Stimulated activated naive B cell treated with anti-CD40 and anti-IgM and Interleukin-4, amounts not matched to agents 10 μg/mL and 1 μg/mL and 100 μg/mL, for 72 hours (primary cell): Measurements from ENCODE around the gene ARHGAP15.
A peak's percentile ranks its signal among the peaks of the same experiment; 100 is the strongest.

Experiments
- ATAC-seq, 2 donors: fragments of 150-1000 bp; cut with Tn5 transposase; replicated peaks; 2 replicates each; pipeline ENCODE4 v1.10.0; 2021; ENCODE audit warnings: moderate library complexity in 1 of 2
- DNase-seq: peaks from one replicate; pipeline ENCODE4 v3.0.0; 2021
- H3K27ac Mint-ChIP-seq: one replicate; pipeline ENCODE4 v1.8.0; 2022; ENCODE audit warnings: mild to moderate bottlenecking, mixed read lengths
- H3K27me3 Mint-ChIP-seq, 2 donors: one replicate each; pipeline ENCODE4 v1.8.0; 2022; ENCODE audit warnings: mixed read lengths in 2 of 2
- H3K36me3 Mint-ChIP-seq, 2 donors: one replicate each; pipeline ENCODE4 v1.8.0; 2022; ENCODE audit warnings: mixed read lengths in 2 of 2, mild to moderate bottlenecking in 1 of 2
- H3K4me1 Mint-ChIP-seq, 2 donors: one replicate each; pipeline ENCODE4 v1.8.0; 2022; ENCODE audit warnings: mixed read lengths in 2 of 2, mild to moderate bottlenecking in 1 of 2
- H3K4me3 Mint-ChIP-seq, 2 donors: one replicate each; pipeline ENCODE4 v1.8.0; 2022; ENCODE audit warnings: mild to moderate bottlenecking in 2 of 2, mixed read lengths in 2 of 2, moderate library complexity in 1 of 2
- H3K9me3 Mint-ChIP-seq, 2 donors: one replicate each; pipeline ENCODE4 v1.8.0; 2022; ENCODE audit warnings: mixed read lengths in 2 of 2, mild to moderate bottlenecking in 1 of 2

ARHGAP15 gene

GRCh38 chr2:143476336-143477087 lies 347.3 kb downstream of the ARHGAP15 start:
- no peak overlapping the region for H3K27ac Mint-ChIP-seq
- no peak for ATAC-seq
- no peaks in the 10 kb centered on the region for H3K9me3 Mint-ChIP-seq
- peaks cover 12 to 25% of the 10 kb centered on the region in 2 donors for H3K4me1 Mint-ChIP-seq
- H3K27me3 Mint-ChIP-seq, result no peaks in the 10 kb centered on the region
- no peak overlapping the region for H3K4me3 Mint-ChIP-seq
- H3K36me3 Mint-ChIP-seq, result peaks cover 7 to 22% of the 10 kb centered on the region in 2 donors
- DNase-seq, result no peak

- H3K9me3 Mint-ChIP-seq, result no peaks in the 10 kb centered on the region
- peaks cover 8 to 16% of the 10 kb centered on the region in 2 donors for H3K36me3 Mint-ChIP-seq
- no peak for DNase-seq
- H3K27ac Mint-ChIP-seq, result no peak overlapping the region
- peak; percentile 59 to 79 for ATAC-seq
- H3K4me3 Mint-ChIP-seq, result no peak overlapping the region
- H3K27me3 Mint-ChIP-seq, result no peaks in the 10 kb centered on the region
- H3K4me1 Mint-ChIP-seq, result peaks cover 12 to 24% of the 10 kb centered on the region in 2 donors
These were observed 348.7 kb downstream of the ARHGAP15 start for GRCh38 chr2:143477714-143478443.

GRCh38 chr2:143480086-143480485 lies 350.9 kb downstream of the ARHGAP15 start:
- H3K9me3 Mint-ChIP-seq, result no peaks in the 10 kb centered on the region
- DNase-seq (no peak), ATAC-seq (no peak)
- peaks cover 12 to 17% of the 10 kb centered on the region in 2 donors for H3K4me1 Mint-ChIP-seq
- no peaks in the 10 kb centered on the region for H3K27me3 Mint-ChIP-seq
- H3K36me3 Mint-ChIP-seq, result peaks cover 5 to 9% of the 10 kb centered on the region in 2 donors
- H3K4me3 Mint-ChIP-seq, result no peak overlapping the region
- H3K27ac Mint-ChIP-seq, result no peak overlapping the region

GRCh38 chr2:143480601-143481236 lies 351.5 kb downstream of the ARHGAP15 start:
- no peaks in the 10 kb centered on the region for H3K9me3 Mint-ChIP-seq
- no peak overlapping the region for H3K27ac Mint-ChIP-seq
- no peak overlapping the region for H3K4me3 Mint-ChIP-seq
- no peak for ATAC-seq
- peaks cover 10 to 12% of the 10 kb centered on the region in 2 donors for H3K4me1 Mint-ChIP-seq
- H3K36me3 Mint-ChIP-seq, result peaks cover 2 to 4% of the 10 kb centered on the region in 2 donors
- DNase-seq, result no peak
- H3K27me3 Mint-ChIP-seq, result no peaks in the 10 kb centered on the region

- no peaks in the 10 kb centered on the region for H3K27me3 Mint-ChIP-seq
- H3K4me1 Mint-ChIP-seq, result peaks cover 10 to 12% of the 10 kb centered on the region in 2 donors
- no peaks in the 10 kb centered on the region for H3K9me3 Mint-ChIP-seq
- no peak overlapping the region for H3K27ac Mint-ChIP-seq
- H3K4me3 Mint-ChIP-seq, result no peak overlapping the region
- H3K36me3 Mint-ChIP-seq, result peaks cover 2 to 5% of the 10 kb centered on the region in 2 donors
- no peak for ATAC-seq
- no peak for DNase-seq
These were observed 352.0 kb downstream of the ARHGAP15 start for GRCh38 chr2:143481237-143481623.

GRCh38 chr2:143481733-143482132 lies 352.5 kb downstream of the ARHGAP15 start:
- H3K27me3 Mint-ChIP-seq, result no peaks in the 10 kb centered on the region
- ATAC-seq (no peak), DNase-seq (no peak)
- H3K4me3 Mint-ChIP-seq, result no peak overlapping the region
- no peak overlapping the region for H3K27ac Mint-ChIP-seq
- peaks cover 10 to 12% of the 10 kb centered on the region in 2 donors for H3K4me1 Mint-ChIP-seq
- H3K9me3 Mint-ChIP-seq, result no peaks in the 10 kb centered on the region
- peaks cover 2 to 10% of the 10 kb centered on the region in 2 donors for H3K36me3 Mint-ChIP-seq

GRCh38 chr2:143482316-143482715 lies 353.1 kb downstream of the ARHGAP15 start:
- no peak overlapping the region for H3K27ac Mint-ChIP-seq
- no peak overlapping the region for H3K4me3 Mint-ChIP-seq
- H3K36me3 Mint-ChIP-seq, result peaks cover 2 to 10% of the 10 kb centered on the region in 2 donors
- H3K9me3 Mint-ChIP-seq, result no peaks in the 10 kb centered on the region
- no peaks in the 10 kb centered on the region for H3K27me3 Mint-ChIP-seq
- ATAC-seq (no peak), DNase-seq (no peak)
- H3K4me1 Mint-ChIP-seq, result peaks cover 10% of the 10 kb centered on the region in 2 donors

- no peak for ATAC-seq
- H3K27ac Mint-ChIP-seq, result no peak overlapping the region
These were observed 353.6 kb downstream of the ARHGAP15 start for GRCh38 chr2:143482771-143483170.

GRCh38 chr2:143486976-143487375 lies 357.8 kb downstream of the ARHGAP15 start:
- H3K27ac Mint-ChIP-seq, result no peak overlapping the region
- H3K4me1 Mint-ChIP-seq, result no peaks in the 10 kb centered on the region
- no peak for ATAC-seq
- H3K4me3 Mint-ChIP-seq, result no peak overlapping the region
- no peaks in the 10 kb centered on the region for H3K27me3 Mint-ChIP-seq
- no peaks in the 10 kb centered on the region for H3K9me3 Mint-ChIP-seq
- no peak for DNase-seq
- peaks cover 6 to 17% of the 10 kb centered on the region in 2 donors for H3K36me3 Mint-ChIP-seq

More at GRCh38 chr2:143482771-143483170, 353.6 kb downstream of the ARHGAP15 start:
- Mint-ChIP-seq H3K9me3 (no peaks in the 10 kb centered on the region), H3K4me3 (no peak overlapping the region), H3K4me1 (peaks cover 5 to 6% of the 10 kb centered on the region in 2 donors), H3K36me3 (peaks cover 4 to 12% of the 10 kb centered on the region in 2 donors), H3K27me3 (no peaks in the 10 kb centered on the region)
- no peak for DNase-seq

GRCh38 chr2:143489145-143489544 lies 359.9 kb downstream of the ARHGAP15 start:
- Mint-ChIP-seq H3K27me3 (no peaks in the 10 kb centered on the region), H3K4me1 (peaks cover 5 to 9% of the 10 kb centered on the region in 2 donors), H3K4me3 (no peak overlapping the region), H3K9me3 (peaks cover 0 to 7% of the 10 kb centered on the region in 2 donors), H3K27ac (no peak overlapping the region), H3K36me3 (peaks cover 20 to 39% of the 10 kb centered on the region in 2 donors)
- ATAC-seq, result no peak
- DNase-seq, result no peak

- H3K4me1 Mint-ChIP-seq, result peaks cover 8 to 14% of the 10 kb centered on the region in 2 donors
- peaks cover 0 to 9% of the 10 kb centered on the region in 2 donors for H3K9me3 Mint-ChIP-seq
- no peaks in the 10 kb centered on the region for H3K27me3 Mint-ChIP-seq
- H3K27ac Mint-ChIP-seq, result no peak overlapping the region
- no peak overlapping the region for H3K4me3 Mint-ChIP-seq
- H3K36me3 Mint-ChIP-seq, result peaks cover 29 to 52% of the 10 kb centered on the region in 2 donors
- no peak for DNase-seq
- no peak for ATAC-seq
These were observed 361.9 kb downstream of the ARHGAP15 start for GRCh38 chr2:143491131-143491530.

GRCh38 chr2:143493339-143493738 lies 364.1 kb downstream of the ARHGAP15 start:
- H3K4me3 Mint-ChIP-seq, result no peak overlapping the region
- H3K27me3 Mint-ChIP-seq, result no peaks in the 10 kb centered on the region
- ATAC-seq (no peak), DNase-seq (no peak)
- H3K36me3 Mint-ChIP-seq, result peaks cover 27 to 43% of the 10 kb centered on the region in 2 donors
- no peak overlapping the region for H3K27ac Mint-ChIP-seq
- H3K4me1 Mint-ChIP-seq, result peaks cover 15 to 17% of the 10 kb centered on the region in 2 donors
- peaks cover 0 to 9% of the 10 kb centered on the region in 2 donors for H3K9me3 Mint-ChIP-seq

- no peak overlapping the region for H3K27ac Mint-ChIP-seq
- ATAC-seq, result no peak
- peaks cover 34 to 35% of the 10 kb centered on the region in 2 donors for H3K36me3 Mint-ChIP-seq
- H3K9me3 Mint-ChIP-seq, result peaks cover 0 to 7% of the 10 kb centered on the region in 2 donors
- no peak overlapping the region for H3K4me3 Mint-ChIP-seq
- no peaks in the 10 kb centered on the region for H3K27me3 Mint-ChIP-seq
- no peak for DNase-seq
- H3K4me1 Mint-ChIP-seq, result peaks cover 27 to 38% of the 10 kb centered on the region in 2 donors
These were observed 368.5 kb downstream of the ARHGAP15 start for GRCh38 chr2:143497726-143498125.

- H3K4me1 Mint-ChIP-seq, result peaks cover 26 to 33% of the 10 kb centered on the region in 2 donors
- H3K36me3 Mint-ChIP-seq, result peaks cover 28 to 29% of the 10 kb centered on the region in 2 donors
- DNase-seq (no peak), ATAC-seq (no peak)
- H3K27me3 Mint-ChIP-seq, result no peaks in the 10 kb centered on the region
- peaks cover 0 to 5% of the 10 kb centered on the region in 2 donors for H3K9me3 Mint-ChIP-seq
- H3K4me3 Mint-ChIP-seq, result no peak overlapping the region
- H3K27ac Mint-ChIP-seq, result no peak overlapping the region
These were observed 369.3 kb downstream of the ARHGAP15 start for GRCh38 chr2:143498496-143498895.
